Activated naive CD8-positive, alpha-beta T cell treated with anti-CD3 and anti-CD28 coated beads for 36 hours (primary cell): ENCODE results near the gene PLA2G2D. TPM values are rescaled to one million over a fixed set of nuclear protein-coding genes. Genes with fewer than 3 reads are reported as not detected.

Experiments
- DNase-seq: peaks from one replicate; pipeline ENCODE4 v3.0.0; 2021
- H3K27ac Mint-ChIP-seq: one replicate; pipeline ENCODE4 v1.8.0; 2022; ENCODE audit warnings: mild to moderate bottlenecking, moderate library complexity, mixed read lengths
- H3K27me3 Mint-ChIP-seq: one replicate; pipeline ENCODE4 v1.8.0; 2022; ENCODE audit warnings: mild to moderate bottlenecking, mixed read lengths
- H3K36me3 Mint-ChIP-seq: one replicate; pipeline ENCODE4 v1.8.0; 2021; ENCODE audit warnings: mild to moderate bottlenecking, mixed read lengths
- H3K4me1 Mint-ChIP-seq: one replicate; pipeline ENCODE4 v1.8.0; 2021; ENCODE audit warnings: mixed read lengths
- H3K4me3 Mint-ChIP-seq: one replicate; pipeline ENCODE4 v1.8.0; 2022; ENCODE audit warnings: mild to moderate bottlenecking, moderate library complexity, mixed read lengths
- H3K9me3 Mint-ChIP-seq: one replicate; pipeline ENCODE4 v1.8.0; 2022; ENCODE audit warnings: mixed read lengths
- total RNA-seq, 2 experiments: library from RNA; stranded (reverse); gene quantifications; one replicate each; pipeline ENCODE4 v1.2.3, GENCODE V29; 2021

The PLA2G2D gene
- total RNA-seq, 2 experiments from 2014 or later: not detected

GRCh38 chr1:20149601-20150325, 30.4 kb upstream of the PLA2G2D start:
- no peaks in the 10 kb centered on the region for H3K27me3 Mint-ChIP-seq
- H3K9me3 Mint-ChIP-seq: no peaks in the 10 kb centered on the region
- peaks cover 7% of the 10 kb centered on the region for H3K4me1 Mint-ChIP-seq
- no peak overlapping the region for H3K27ac Mint-ChIP-seq
- no peak for DNase-seq
- no peak overlapping the region for H3K4me3 Mint-ChIP-seq
- no peaks in the 10 kb centered on the region for H3K36me3 Mint-ChIP-seq

DNA sequence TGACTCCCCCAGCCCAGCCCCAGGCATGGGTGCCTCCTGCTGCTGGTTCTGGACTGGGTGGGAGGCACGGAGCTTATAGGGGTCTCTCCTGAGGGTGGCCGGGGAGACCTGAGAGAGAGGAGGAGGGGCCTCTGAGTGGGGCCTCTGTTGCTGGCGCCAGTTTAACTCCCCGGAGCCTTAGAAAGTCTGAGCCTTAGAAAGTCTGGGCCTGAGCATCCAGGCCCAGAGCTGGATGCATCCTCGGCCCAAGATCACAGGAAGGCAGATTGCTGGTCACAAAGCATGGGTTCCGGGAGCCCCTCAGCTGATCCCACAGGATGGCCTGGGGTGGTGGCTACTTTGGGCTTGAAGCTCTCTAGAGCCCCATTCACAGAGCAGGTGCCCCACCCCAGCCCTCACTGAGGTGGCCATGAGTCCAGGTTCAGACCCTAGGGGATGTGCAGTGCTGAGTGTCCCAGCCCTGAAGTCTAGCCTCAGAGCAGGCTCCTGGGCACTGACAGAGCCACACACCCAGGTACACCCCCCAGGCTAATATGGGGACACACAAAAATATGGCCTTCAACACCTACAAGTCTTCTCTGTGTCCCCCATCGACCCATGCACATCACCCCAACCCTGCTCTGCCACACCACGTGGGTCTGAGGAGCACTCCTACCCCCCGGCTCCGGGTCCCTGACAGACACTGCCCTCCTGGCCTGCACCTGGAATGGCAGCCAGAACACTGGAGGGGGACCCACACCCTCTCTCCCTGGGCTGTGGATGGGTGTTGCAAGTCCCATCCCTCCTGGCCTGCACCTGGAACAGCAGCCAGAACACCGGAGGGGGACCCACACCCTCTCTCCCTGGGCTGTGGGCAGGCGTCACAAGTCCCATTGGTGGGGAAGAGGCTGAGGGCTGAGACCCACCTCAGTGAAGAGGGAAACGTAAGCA, 29.5 kb upstream of the PLA2G2D start:
- DNase-seq: no peak
- Mint-ChIP-seq H3K36me3 (no peaks in the 10 kb centered on the region), H3K27ac (no peak overlapping the region), H3K27me3 (no peaks in the 10 kb centered on the region), H3K9me3 (no peaks in the 10 kb centered on the region), H3K4me3 (no peak overlapping the region), H3K4me1 (peaks cover 3% of the 10 kb centered on the region)

- Mint-ChIP-seq H3K4me1 (peaks cover 3% of the 10 kb centered on the region), H3K36me3 (no peaks in the 10 kb centered on the region)
- no peak for DNase-seq
These were observed 28.7 kb upstream of the PLA2G2D start for GRCh38 chr1:20147846-20148570.

DNA sequence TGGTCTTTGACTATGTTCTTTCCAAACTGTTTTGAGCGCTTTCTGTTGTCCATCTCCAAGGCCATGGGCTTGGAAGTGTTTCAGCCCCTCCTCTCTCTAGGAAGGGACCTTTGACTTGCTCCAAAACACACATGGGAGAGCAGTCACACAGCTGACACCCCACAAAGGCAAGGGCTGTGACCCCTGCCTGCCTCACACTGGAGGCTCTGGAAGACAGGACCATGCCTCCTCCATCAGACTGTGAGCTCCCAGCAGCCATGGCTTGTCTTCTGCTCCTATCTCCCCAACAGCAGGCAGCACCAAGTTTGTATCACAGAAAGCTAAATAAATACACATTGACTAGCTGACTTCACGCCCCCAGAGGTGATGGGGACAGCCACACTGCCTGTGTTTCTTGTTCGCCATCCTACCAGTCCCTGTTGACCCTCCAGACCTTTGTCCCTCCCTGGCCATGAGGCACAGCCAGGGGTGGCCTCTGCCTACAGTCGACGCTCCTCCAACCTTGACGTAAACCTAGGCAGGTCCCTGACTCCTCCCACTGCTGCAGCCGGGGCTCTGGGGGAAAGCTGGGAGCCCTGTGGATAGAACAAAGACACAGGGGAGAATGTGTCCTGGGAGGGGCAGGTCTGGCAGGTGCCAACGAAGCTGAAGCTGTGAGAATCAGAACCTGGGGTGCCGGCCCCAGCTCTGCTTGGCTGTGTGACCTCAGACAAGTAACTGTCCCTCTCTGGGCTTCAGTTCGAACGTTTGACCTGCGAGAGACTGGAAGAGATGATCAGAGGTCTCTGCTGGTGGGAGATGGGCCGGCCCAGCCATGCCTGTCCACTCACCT, 24.6 kb upstream of the PLA2G2D start:
- Mint-ChIP-seq H3K9me3 (no peaks in the 10 kb centered on the region), H3K27me3 (peaks cover under 1% of the 10 kb centered on the region), H3K36me3 (no peaks in the 10 kb centered on the region), H3K4me3 (no peak overlapping the region), H3K27ac (no peak overlapping the region), H3K4me1 (no peaks in the 10 kb centered on the region)
- no peak for DNase-seq

More at GRCh38 chr1:20147846-20148570, 28.7 kb upstream of the PLA2G2D start:
- Mint-ChIP-seq H3K27ac (no peak overlapping the region), H3K9me3 (no peaks in the 10 kb centered on the region), H3K4me3 (no peak overlapping the region), H3K27me3 (no peaks in the 10 kb centered on the region)

- peaks cover 3% of the 10 kb centered on the region for H3K27me3 Mint-ChIP-seq
- no peaks in the 10 kb centered on the region for H3K36me3 Mint-ChIP-seq
- H3K4me3 Mint-ChIP-seq: no peak overlapping the region
- no peak overlapping the region for H3K27ac Mint-ChIP-seq
- no peak for DNase-seq
- H3K9me3 Mint-ChIP-seq: no peaks in the 10 kb centered on the region
- no peaks in the 10 kb centered on the region for H3K4me1 Mint-ChIP-seq
These were observed 24.0 kb upstream of the PLA2G2D start for GRCh38 chr1:20143318-20143717.

DNA sequence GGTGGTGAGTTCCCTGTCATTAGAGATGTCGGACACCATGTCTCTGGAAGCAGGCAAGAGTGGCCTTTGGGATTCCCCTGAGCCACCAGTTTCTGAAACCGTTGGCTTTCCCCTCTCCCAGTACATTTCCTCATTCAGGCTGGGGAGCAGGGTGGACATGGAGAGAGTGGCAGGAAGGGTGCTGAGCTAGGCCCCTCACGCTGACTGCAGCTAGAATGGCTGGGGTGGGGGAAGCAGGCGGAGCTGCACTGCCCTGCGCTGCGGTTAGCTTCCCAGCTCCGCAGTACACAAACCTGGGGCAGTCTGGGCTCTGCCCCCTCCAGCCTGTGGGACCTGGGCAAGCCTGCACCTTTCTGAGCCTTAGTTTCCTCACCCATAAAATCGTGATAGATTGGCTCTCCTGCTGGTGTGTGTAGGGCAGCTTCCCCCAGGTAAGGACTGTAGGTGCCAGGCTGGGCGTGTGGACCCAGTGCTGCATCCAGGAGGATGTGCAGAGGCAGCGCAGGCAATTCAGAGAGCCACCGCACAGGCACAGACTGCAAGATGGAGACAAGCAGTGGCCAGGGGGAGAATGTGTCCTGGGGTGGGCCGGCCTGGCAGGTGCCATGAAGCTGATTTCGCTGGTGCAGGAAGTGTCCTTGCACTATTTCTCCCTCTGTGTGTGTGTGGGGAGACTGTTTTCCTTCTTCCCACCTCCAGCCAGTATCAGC, 22.8 kb upstream of the PLA2G2D start:
- H3K27me3 Mint-ChIP-seq: peaks cover 7% of the 10 kb centered on the region
- H3K27ac Mint-ChIP-seq: no peak overlapping the region

DNA sequence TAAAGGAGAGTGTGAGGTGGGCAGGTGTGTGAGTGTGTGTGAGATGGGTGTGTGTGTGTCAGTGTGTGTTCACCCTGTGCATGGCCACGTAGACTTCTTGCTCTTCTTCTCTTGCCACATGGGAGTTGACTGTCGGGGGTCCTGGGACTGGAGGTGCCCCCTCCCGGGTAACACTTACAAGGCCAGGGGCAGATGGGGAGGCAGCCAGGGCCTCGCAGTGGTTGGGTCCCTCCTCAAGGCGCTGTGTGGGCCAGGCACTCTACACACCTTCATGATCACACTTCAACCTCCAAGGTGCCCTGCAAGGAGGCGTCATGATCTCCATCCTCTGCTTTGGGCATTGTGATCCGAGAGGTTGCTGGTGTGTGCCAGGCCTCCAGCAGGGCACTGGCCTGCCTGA, 22.1 kb upstream of the PLA2G2D start:
- Mint-ChIP-seq H3K4me1 (no peaks in the 10 kb centered on the region), H3K27ac (no peak overlapping the region), H3K9me3 (no peaks in the 10 kb centered on the region), H3K4me3 (no peak overlapping the region), H3K36me3 (no peaks in the 10 kb centered on the region), H3K27me3 (peaks cover 7% of the 10 kb centered on the region)
- no peak for DNase-seq

More for the DNA sequence above, 22.8 kb upstream of the PLA2G2D start:
- Mint-ChIP-seq H3K36me3 (no peaks in the 10 kb centered on the region), H3K4me3 (no peak overlapping the region), H3K9me3 (no peaks in the 10 kb centered on the region), H3K4me1 (no peaks in the 10 kb centered on the region)
- no peak for DNase-seq

- H3K36me3 Mint-ChIP-seq: no peaks in the 10 kb centered on the region
These were observed 21.7 kb upstream of the PLA2G2D start for GRCh38 chr1:20141001-20141400.

GRCh38 chr1:20139776-20140612, 20.7 kb upstream of the PLA2G2D start:
- Mint-ChIP-seq H3K36me3 (no peaks in the 10 kb centered on the region), H3K27ac (no peak overlapping the region), H3K4me1 (no peaks in the 10 kb centered on the region), H3K9me3 (no peaks in the 10 kb centered on the region), H3K27me3 (peaks cover 11% of the 10 kb centered on the region), H3K4me3 (no peak overlapping the region)
- no peak for DNase-seq

More at GRCh38 chr1:20141001-20141400, 21.7 kb upstream of the PLA2G2D start:
- H3K9me3 Mint-ChIP-seq: no peaks in the 10 kb centered on the region
- no peak overlapping the region for H3K27ac Mint-ChIP-seq
- peaks cover 10% of the 10 kb centered on the region for H3K27me3 Mint-ChIP-seq
- DNase-seq: no peak
- H3K4me1 Mint-ChIP-seq: no peaks in the 10 kb centered on the region
- H3K4me3 Mint-ChIP-seq: no peak overlapping the region

- H3K27ac Mint-ChIP-seq: no peak within 1 kb of the TSS
- H3K9me3 Mint-ChIP-seq: no peaks in the 10 kb centered on the region
- H3K36me3 Mint-ChIP-seq: no peaks in the 10 kb centered on the region
- peaks cover 13% of the 10 kb centered on the region for H3K27me3 Mint-ChIP-seq
- H3K4me3 Mint-ChIP-seq: no peak within 1 kb of the TSS
- H3K4me1 Mint-ChIP-seq: no peaks in the 10 kb centered on the region
- no peak for DNase-seq
These were observed 19.7 kb upstream of the PLA2G2D start, which contains the start of gene PLA2G2F for GRCh38 chr1:20138961-20139550. Gene PLA2G2F, plus strand, starts transcription at chr1:20139323. Its CDS starts 105 bp downstream, at chr1:20139428.

DNA sequence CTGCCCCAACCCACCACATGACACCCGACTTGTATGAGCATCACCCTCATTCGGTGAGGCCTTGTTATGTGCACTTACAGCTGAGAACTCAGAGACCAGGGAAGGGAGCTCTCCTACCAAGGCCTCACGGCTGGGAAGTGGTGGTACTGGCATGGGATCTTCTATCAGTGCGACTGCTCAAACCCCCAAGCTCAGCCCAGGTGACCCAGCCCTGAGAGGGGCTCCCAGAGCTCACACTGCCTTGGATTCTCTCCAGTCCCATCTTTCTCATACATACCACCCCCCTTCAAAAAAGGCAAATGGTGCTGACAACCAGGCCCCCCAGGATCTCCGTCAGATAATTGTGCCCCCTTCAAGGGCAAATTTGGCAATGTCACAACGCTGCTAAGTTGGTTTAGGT, 19.0 kb upstream of the PLA2G2D start:
- Mint-ChIP-seq H3K4me3 (no peak overlapping the region), H3K4me1 (no peaks in the 10 kb centered on the region), H3K9me3 (no peaks in the 10 kb centered on the region), H3K36me3 (no peaks in the 10 kb centered on the region), H3K27ac (no peak overlapping the region), H3K27me3 (peaks cover 16% of the 10 kb centered on the region)
- no peak for DNase-seq

DNA sequence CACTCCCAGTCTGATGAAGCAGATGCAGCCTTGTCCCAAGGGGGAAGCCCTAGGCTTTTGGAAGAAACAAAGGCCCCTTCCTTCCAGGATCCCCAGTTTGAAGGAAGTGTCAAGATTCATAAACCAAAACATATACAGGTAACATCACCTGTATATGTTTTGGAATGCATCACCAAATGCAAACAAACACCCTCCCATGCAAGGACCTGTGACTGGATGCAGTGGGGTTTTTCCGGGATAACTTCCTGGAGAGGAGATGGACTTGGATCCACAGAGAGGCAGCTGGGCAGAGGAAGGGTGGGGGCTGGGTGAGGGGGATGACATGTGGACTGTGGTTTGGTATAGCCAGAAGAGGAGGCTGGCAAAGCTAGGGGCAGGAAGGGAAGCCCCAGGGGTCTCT, 18.3 kb upstream of the PLA2G2D start:
- H3K27me3 Mint-ChIP-seq: peaks cover 16% of the 10 kb centered on the region
- H3K4me3 Mint-ChIP-seq: no peak overlapping the region
- H3K9me3 Mint-ChIP-seq: no peaks in the 10 kb centered on the region
- no peaks in the 10 kb centered on the region for H3K36me3 Mint-ChIP-seq
- H3K27ac Mint-ChIP-seq: no peak overlapping the region
- DNase-seq: no peak
- H3K4me1 Mint-ChIP-seq: no peaks in the 10 kb centered on the region

DNA sequence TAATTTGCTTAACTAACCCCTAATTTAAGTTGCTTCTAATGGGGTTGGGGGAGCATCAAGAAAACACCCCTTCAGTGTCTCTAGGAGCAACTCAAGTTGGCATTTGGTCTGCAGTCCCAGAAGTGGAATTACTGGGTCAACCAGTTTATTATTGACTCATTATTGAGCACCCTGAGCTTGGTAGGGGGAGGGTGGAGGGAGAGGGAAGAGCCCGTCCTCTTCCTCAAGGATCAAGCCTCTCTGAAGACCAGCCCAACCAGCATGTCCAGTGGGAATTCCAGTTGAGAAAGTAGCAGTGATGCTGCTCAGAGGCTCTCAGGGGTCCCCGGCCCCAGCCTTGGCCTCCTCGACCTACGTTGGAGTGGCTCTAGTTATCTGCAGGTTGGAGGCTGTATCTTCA, 17.7 kb upstream of the PLA2G2D start:
- H3K27ac Mint-ChIP-seq: no peak overlapping the region
- no peaks in the 10 kb centered on the region for H3K4me1 Mint-ChIP-seq
- DNase-seq: no peak
- H3K36me3 Mint-ChIP-seq: no peaks in the 10 kb centered on the region
- no peak overlapping the region for H3K4me3 Mint-ChIP-seq
- H3K9me3 Mint-ChIP-seq: no peaks in the 10 kb centered on the region
- peaks cover 19% of the 10 kb centered on the region for H3K27me3 Mint-ChIP-seq
